Esophagus squamous epithelium (tissue), 5 donors: ENCODE data around the gene OR10J1. TPM values are rescaled to one million over a fixed set of nuclear protein-coding genes. Genes with fewer than 3 reads are reported as not detected.

ENCODE experiments used
- DNase-seq: peaks from one replicate; lab custom pipeline; 2025; lab: John Stamatoyannopoulos, UW
- H3K27ac ChIP-seq, 4 donors: fragments of 200-600 bp; sonication (generic); one replicate each; pipeline ENCODE4 v1.5.1; 2016 to 2019; ENCODE audit warnings: mild to moderate bottlenecking in 1 of 4
- H3K27me3 ChIP-seq, 4 donors: fragments of 200-600 bp; sonication (generic); 1 replicate in 3 of 4; 2 replicates in 1 of 4; pipeline versions ENCODE4 v1.5.1 to v1.6.0; 2017 to 2021; ENCODE audit warnings: antibody characterized with exemption in 1 of 4
- H3K36me3 ChIP-seq, 3 donors: fragments of 200-600 bp; sonication (generic); one replicate each; pipeline ENCODE4 v1.5.1; 2016 to 2019
- H3K4me1 ChIP-seq, 3 donors: fragments of 200-600 bp; sonication (generic); one replicate each; pipeline ENCODE4 v1.5.1; 2017 to 2019
- H3K4me3 ChIP-seq, 4 donors: fragments of 200-600 bp; sonication (generic); 1 replicate in 3 of 4; 2 replicates in 1 of 4; pipeline ENCODE4 v1.5.1; 2016 to 2019; ENCODE audit warnings: mild to moderate bottlenecking in 2 of 4, moderate library complexity in 1 of 4
- H3K9me3 ChIP-seq, 3 donors: fragments of 200-600 bp; sonication (generic); one replicate each; pipeline ENCODE4 v1.5.1; 2016 to 2019
- CTCF ChIP-seq, 6 experiments: fragments of 450-650 bp in 4 of 6; fragments of 200-600 bp in 2 of 6; sonication (generic) in 2 of 6; IDR thresholded peaks; one replicate each; pipeline ENCODE4 v1.5.1; 2016 to 2019; ENCODE audit warnings: antibody characterized with exemption in 6 of 6, mild to moderate bottlenecking in 4 of 6, moderate library complexity in 4 of 6
- POLR2A ChIP-seq, 4 donors: fragments of 450-650 bp; IDR thresholded peaks; one replicate each; pipeline ENCODE4 v1.6.1; 2017; ENCODE audit warnings: antibody characterized with exemption in 4 of 4, mild to moderate bottlenecking in 4 of 4, moderate library complexity in 3 of 4
- WGBS, 2 donors: methylation state at CpG; one replicate each; pipeline ENCODE4 v1.1.5; 2018; 5-methylcytosine and 5-hydroxymethylcytosine counted together
- intact Hi-C: fragments of 100-400 bp; cut with DNase I; formaldehyde crosslinking; loops from one replicate; pipeline ENCODE4 v1.15.0; 2022
- total RNA-seq, 4 donors: library from RNA; depleted of rRNA; stranded (reverse); fragments of >200 nt; gene quantifications; one replicate each; pipeline ENCODE4 v1.1.0, GENCODE V29; 2016
- donor health status: DM: yes; HTN: yes; CAD: no.

The OR10J1 gene
- total RNA-seq, 4 donors from 2014 or later = not detected

- TF ChIP-seq POLR2A (IDR thresholded peaks at IDR 0.05) = no peak
- TF ChIP-seq CTCF (IDR thresholded peaks at IDR 0.05) = no peak
- Histone ChIP-seq H3K27me3 (no peaks in the 10 kb centered on the region), H3K4me1 (no peaks in the 10 kb centered on the region), H3K36me3 (no peaks in the 10 kb centered on the region), H3K4me3 (no peak overlapping the region), H3K9me3 (peaks cover 0 to 6% (median 0%) of the 10 kb centered on the region in 3 donors), H3K27ac (no peak overlapping the region)
- intact Hi-C loops = no loop called here
- 71 to 79% methylated on average over 3 of the region's 3 CpGs for WGBS, 2 donors
- no peak for DNase-seq
Measured at GRCh38 chr1:159465191-159465603, 25.7 kb downstream of the OR10J1 start.

DNA sequence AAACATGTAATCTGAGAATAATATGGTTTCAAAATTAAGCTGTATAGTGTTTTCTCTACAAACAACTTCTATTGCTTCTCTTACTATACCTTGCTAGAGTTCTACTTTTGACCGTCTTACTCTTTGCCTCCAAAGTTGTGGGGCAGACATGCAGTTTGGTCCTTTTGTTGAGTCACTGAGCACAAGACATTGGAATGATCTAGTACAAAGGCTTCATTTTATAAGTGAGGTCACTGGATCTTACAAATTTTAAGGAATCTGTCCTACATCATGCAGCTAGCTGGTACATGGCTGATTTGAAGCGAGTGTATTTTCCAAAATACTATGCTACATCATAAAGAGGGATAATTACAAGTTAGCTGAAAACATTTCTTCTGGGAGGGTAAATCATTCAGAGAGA is 28.8 kb downstream of the OR10J1 start:
- 62 to 84% methylated on average over 2 of the region's 2 CpGs for WGBS, 2 donors
- H3K4me3 ChIP-seq = no peak overlapping the region
- TF ChIP-seq CTCF (IDR thresholded peaks at IDR 0.05) (no peak), POLR2A (IDR thresholded peaks at IDR 0.05) (no peak)
- H3K27ac ChIP-seq = no peak overlapping the region
- H3K36me3 ChIP-seq = no peaks in the 10 kb centered on the region
- no peaks in the 10 kb centered on the region for H3K4me1 ChIP-seq
- no peaks in the 10 kb centered on the region for H3K9me3 ChIP-seq
- no peaks in the 10 kb centered on the region for H3K27me3 ChIP-seq
- DNase-seq = no peak
- intact Hi-C loops = no loop called here

- Histone ChIP-seq H3K36me3 (no peaks in the 10 kb centered on the region), H3K27ac (no peak overlapping the region), H3K9me3 (no peaks in the 10 kb centered on the region), H3K4me3 (no peak overlapping the region), H3K4me1 (no peaks in the 10 kb centered on the region), H3K27me3 (no peaks in the 10 kb centered on the region)
- no peak for DNase-seq
- TF ChIP-seq CTCF (IDR thresholded peaks at IDR 0.05) (no peak), POLR2A (IDR thresholded peaks at IDR 0.05) (no peak)
- 30 to 64% methylated on average over 3 to 4 of the region's 4 CpGs for WGBS, 2 donors
- intact Hi-C loops = no loop called here
Measured at GRCh38 chr1:159469921-159470533, 30.5 kb downstream of the OR10J1 start.

DNA sequence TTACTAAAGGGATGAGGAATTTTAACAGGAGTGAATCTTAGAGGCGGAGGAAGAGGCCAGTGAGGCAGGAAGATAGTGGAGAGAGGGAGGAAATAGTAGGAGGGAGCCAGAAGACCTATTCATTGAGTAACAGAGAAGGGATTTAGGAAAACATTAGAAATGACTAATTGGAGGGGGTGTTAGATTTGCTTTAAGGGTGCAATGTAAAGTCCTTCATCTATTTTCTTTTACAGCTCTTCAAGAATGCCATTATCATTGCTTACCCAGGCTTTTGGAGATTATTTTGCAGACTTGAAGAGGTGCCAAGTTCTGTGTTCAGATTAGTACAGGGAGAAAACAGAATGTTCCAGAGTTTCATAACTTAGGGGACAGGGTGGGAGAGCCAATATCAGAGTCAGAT is 33.8 kb downstream of the OR10J1 start:
- 58 to 65% methylated on average over 1 of the region's 1 CpG for WGBS, 2 donors
- Histone ChIP-seq H3K9me3 (no peaks in the 10 kb centered on the region), H3K4me3 (no peak overlapping the region), H3K27ac (no peak overlapping the region), H3K36me3 (no peaks in the 10 kb centered on the region), H3K27me3 (no peaks in the 10 kb centered on the region), H3K4me1 (no peaks in the 10 kb centered on the region)
- TF ChIP-seq CTCF (IDR thresholded peaks at IDR 0.05) (no peak), POLR2A (IDR thresholded peaks at IDR 0.05) (no peak)
- intact Hi-C loops = no loop called here
- DNase-seq = no peak

- no peak overlapping the region for H3K4me3 ChIP-seq
- intact Hi-C loops = no loop called here
- H3K27ac ChIP-seq = no peak overlapping the region
- DNase-seq = no peak
- H3K36me3 ChIP-seq = no peaks in the 10 kb centered on the region
- H3K4me1 ChIP-seq = no peaks in the 10 kb centered on the region
- TF ChIP-seq CTCF (IDR thresholded peaks at IDR 0.05) (no peak), POLR2A (IDR thresholded peaks at IDR 0.05) (no peak)
- H3K27me3 ChIP-seq = no peaks in the 10 kb centered on the region
- WGBS, 2 donors = 42 to 59% methylated on average over 1 of the region's 1 CpG
- H3K9me3 ChIP-seq = no peaks in the 10 kb centered on the region
Measured at GRCh38 chr1:159474926-159475325, 35.4 kb downstream of the OR10J1 start.
